HEK293T (cell line): ENCODE results near the gene MED29.

Experiments used
- L3MBTL2 ChIP-seq: fragments of 450-650 bp; conservative IDR thresholded peaks from 2 replicates; pipeline ENCODE4 v1.6.1; 2016; ENCODE audit warnings: mild to moderate bottlenecking
- SP1 ChIP-seq: fragments of 450-650 bp; IDR thresholded peaks from 2 replicates; pipeline ENCODE4 v1.6.1; 2017
- SUZ12 ChIP-seq: fragments of 450-650 bp; IDR thresholded peaks from 2 replicates; pipeline ENCODE4 v1.6.1; 2016; ENCODE audit warnings: mild to moderate bottlenecking

- no peak for TF ChIP-seq L3MBTL2
- TF ChIP-seq SP1, result no peak
- TF ChIP-seq SUZ12, result no peak
These were observed 17.4 kb downstream of the MED29 start for GRCh38 chr19:39408392-39409207.
